SHP77 (cell line): ENCODE data around the gene METTL16.

ENCODE experiments used
- DNase-seq, 2 experiments: peaks; one replicate each; lab custom pipeline; 2025; lab: John Stamatoyannopoulos, UW

Gene METTL16

DNA sequence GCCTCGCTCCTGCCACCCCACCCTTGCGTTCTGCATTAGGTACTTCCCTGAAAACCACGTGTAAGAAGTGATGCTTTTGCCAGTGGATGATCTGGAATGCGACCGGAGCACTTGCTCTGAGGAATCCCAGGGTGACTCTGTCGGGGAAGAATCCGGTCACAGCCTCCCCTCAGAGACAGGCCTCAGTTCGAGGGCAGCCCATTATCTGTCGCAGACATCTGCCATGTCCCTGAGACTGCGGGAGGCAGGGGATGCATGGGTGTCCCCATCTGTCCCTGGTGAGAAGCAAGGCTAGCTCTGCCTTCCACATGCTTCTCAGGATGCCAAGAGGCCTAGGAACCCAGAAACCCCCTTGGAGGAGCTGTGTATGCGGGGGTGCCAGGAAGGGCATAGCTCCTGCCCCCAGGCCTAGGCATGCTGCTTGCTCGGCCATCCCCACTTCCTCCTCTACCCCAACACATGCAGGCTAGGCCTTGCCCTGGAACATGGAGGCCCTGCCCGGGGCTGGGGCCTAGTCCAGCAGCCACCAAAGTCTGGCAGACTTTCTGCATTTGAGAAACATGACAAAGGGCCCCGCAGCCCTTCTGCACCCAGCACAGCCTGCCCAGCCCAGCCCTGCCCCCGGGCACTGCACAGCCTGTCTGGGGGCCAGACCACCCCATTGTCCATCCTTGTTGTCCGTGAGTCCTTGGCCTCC is 131.3 kb downstream of the METTL16 start:
- DNase-seq, result no peak

DNA sequence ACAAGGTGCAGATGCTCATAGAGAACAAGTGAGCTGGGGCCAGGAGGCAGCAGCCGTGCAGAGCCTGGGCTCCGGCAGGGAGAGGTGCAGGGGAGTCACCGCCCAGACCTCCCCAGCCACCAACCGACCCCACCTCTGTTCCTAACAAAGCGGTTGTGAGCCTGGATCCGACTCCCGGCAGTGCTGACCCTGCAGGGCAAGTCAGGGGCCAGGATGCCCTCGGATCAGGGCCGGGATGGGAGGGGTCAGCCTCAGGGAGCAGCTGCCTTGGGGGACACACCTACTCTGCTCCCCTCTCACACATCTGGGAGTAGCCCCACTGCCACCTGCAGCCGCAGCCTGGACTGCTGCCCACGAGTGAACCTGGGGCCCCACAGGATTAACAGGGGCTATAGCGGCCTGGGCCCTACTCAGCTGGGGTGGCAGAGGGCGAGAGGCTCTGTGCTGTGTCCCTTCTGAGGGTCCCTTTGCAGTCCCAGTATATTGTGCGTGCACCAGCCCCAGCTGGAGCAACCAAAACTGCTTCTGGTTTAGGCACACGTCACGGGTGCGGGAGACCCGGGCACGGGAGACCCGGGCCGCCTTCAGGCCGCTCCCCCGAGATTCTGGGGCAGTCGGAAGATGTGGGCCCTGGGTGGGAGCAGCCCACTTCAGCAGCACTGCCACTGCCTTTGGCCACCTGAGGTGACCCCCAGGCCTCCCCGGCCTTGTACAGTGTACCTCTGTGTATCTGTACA is 132.0 kb downstream of the METTL16 start:
- no peak for DNase-seq

DNA sequence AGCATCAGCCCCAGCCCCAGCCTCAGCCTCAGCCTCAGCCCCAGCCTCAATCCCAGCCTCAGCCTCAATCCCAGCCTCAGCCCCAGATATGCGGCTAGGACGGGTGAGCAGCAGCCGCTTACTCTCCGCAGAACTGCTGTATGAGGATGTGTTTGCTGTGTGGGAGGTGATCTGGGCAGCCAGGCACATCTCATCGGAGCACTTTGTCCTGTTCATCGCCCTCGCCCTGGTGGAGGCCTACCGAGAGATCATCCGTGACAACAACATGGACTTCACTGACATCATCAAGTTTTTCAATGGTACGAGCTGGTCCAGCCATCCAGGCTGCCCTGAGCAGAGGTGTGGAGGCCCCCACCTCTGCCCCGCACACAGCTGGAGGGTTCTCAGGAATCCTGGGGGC is 132.8 kb downstream of the METTL16 start:
- no peak for DNase-seq

DNA sequence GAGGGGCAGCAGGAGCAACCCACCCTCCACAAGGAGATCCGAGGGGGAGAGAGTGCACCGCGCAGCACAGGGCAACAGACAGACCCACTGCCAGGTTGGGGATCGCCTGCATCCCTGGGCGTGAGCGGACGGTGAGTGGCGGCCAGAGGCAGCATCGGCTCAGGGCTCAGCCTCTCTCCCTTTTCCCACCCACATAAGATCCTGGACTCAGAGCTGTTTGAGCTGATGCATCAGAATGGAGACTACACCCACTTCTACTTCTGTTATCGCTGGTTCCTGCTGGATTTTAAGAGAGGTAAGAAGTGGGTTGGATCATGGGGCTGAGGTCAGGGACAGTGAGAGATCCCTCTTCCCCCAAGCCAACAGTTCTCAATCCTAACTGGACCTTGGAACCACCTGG is 134.0 kb downstream of the METTL16 start:
- no peak for DNase-seq

DNA sequence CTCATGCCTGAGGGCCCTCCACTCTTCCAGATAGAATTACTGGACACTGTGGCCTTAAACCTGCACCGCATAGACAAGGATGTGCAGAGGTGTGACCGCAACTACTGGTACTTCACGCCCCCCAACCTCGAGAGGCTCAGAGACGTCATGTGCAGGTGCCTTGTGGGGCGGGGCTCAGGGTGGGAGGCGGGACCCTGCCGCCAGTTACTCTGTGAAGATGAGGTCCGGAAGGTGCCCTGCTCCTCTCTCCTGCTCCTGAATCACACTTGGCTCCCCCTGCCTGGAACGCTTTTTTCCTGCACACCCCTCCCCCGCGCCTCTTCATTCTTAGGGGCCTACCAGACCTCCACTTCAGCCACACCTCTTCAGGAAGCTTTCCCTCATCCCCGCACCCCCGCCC is 135.6 kb downstream of the METTL16 start:
- DNase-seq, result no peak

DNA sequence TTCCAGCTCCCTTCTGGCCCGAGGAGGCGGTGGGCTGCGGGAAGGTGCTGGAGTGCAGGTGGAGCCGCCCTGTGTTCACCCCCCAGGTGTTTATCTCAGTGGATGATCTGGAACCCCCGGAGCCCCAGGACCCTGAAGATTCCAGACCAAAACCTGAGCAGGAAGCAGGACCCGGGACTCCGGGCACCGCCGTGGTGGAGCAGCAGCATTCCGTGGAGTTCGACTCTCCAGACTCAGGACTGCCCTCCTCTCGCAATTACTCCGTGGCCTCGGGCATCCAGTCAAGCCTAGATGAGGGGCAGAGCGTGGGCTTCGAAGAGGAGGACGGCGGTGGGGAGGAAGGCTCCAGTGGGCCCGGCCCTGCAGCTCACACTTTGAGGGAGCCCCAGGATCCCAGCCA is 136.3 kb downstream of the METTL16 start:
- DNase-seq, result no peak

DNA sequence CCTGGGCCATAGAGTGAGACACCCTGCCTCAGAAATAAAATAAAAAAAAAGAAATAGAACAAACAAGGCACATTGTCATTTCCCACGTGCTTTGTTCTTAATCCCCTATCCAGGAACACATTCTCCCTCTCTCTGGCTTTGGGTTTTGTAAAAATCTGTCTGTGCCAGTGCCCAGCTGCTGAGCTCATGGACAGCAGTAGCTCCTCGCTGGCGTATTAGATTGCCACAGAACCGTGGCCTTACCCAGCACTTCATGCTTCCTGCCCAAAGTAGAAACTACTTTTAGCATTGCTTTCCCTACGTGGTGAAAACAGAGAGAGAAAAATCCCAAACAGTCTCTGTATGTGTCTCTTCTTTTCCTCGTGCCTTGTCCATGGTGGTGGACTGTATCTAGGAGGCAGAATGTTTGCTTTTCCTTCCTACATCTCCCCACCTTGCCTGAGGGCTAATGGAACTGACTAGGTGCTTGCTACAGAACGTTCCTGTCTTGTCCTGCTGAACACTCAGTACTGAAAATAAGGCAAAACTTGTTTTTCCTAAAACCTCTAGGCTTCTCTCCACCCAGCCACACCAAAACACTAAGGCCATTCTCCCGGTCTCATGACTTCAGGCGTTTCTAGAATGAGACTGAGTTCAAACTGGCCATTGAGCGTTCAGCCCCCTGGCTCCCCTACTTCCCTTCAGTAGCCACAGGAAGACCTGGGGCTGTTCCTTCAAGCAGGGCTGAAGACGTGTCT is 137.0 kb downstream of the METTL16 start:
- no peak for DNase-seq

DNA sequence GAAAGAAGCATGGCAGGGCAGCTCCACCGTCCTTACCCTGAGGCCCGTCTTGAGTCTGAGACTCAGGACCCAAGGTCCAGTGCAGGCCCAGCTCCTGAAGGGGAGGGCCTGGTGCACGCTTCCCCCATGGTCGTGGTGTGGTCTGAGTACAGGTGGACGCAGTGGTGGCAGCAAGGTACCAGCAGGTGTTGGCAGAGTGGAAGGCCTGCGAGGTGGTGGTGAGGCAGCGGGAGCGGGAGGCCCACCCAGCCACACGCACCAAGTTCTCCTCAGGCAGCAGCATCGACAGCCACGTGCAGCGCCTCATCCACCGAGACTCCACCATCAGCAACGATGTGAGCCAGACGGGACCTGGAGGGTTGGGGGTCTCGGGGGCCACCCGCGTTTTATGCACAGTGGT is 138.5 kb downstream of the METTL16 start:
- no peak for DNase-seq

DNA sequence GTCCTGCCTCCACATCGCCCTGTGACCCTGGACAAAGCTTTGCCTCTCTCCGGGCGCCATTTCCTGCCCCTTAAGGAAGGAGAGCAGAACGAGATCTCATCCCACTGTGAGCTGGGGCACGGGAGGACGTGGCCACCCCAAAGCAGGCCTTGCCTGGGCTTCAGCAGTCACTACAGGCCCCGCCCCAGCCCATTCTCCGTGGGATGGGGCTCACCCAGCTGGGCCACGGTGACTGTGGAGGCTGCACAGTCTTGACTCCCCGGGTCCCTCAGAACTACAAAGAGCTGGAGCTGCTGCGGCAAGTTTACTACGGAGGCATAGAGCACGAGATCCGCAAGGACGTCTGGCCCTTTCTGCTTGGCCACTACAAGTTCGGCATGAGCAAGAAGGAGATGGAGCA is 139.0 kb downstream of the METTL16 start:
- no peak for DNase-seq

DNA sequence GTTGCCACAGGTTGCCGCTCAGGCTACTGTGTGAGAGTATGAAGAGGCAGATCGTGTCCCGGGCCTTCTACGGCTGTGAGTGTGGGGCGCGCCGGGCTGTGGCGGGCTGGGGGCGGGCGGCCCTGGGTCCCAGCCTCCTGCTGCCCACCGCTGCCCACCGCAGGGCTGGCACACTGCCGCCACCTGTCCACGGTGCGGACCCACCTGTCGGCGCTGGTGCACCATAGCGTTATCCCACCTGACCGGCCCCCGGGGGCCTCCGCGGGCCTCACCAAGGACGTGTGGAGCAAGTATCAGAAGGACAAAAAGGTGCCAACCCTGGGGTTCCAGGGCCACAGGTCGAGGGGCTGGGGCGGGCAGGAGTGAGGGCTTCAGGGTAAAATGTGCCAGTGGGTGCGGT is 139.5 kb downstream of the METTL16 start:
- DNase-seq, result no peak

DNA sequence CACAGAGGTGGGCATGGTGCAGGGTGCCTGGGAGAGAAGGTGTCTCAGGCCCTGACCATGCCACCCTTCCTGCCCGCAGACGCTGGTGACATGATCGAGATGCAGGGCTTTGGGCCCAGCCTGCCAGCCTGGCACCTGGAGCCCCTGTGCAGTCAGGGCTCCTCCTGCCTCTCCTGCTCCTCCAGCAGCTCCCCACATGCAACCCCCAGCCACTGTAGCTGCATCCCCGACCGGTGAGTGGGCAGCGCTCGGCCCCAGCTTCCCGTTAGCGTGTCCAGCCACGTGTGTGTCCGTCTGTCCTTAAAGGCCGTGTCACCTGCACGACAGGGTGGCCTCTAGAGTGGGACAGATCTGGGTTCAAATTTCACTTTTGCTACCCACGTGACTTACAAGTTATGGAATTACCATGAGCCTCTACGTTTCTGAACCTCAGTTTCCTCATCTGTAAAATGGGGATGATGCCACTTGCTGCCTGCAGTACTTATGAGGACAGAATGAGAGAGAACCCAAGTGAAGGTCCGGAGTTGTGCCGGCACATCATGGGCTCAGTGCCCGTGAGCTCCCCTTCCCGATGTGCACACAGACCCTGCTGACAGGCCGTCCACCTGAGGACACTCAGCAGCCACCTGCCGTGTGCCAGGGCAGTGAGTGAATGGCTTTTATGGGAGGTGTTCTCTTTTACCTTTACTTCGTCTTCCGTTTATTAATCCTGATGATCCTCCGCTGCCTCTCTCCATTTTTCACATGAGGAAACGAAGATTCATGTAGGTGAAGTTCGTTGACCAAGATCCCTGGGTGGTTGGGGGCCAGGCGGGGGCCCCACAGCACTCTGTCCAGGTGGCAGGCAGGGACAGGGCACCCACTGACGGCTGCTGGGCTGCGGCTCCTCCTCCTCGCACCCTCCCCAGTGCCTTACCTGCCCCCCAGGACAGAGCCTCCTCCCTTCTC is 140.2 kb downstream of the METTL16 start:
- DNase-seq, result no peak

DNA sequence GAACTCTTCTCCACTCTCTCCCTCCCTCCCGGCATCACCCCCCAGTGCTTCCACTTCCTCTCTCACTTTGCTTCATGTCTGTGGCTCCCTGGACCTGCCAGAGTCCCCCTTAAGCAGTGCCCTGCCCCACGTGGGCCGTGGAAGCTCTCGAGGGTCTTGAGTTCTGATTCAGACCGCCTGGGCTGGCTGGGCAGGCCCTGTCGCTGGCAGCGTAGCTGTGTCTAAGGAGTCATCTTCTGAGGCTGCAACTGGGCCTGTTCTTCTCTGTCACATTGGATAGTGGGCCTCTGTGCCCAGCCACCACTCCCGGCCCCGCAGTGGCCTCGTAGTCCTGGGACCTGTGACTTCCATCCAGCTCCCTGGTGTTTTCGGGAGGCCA is 141.5 kb downstream of the METTL16 start:
- no peak for DNase-seq

DNA sequence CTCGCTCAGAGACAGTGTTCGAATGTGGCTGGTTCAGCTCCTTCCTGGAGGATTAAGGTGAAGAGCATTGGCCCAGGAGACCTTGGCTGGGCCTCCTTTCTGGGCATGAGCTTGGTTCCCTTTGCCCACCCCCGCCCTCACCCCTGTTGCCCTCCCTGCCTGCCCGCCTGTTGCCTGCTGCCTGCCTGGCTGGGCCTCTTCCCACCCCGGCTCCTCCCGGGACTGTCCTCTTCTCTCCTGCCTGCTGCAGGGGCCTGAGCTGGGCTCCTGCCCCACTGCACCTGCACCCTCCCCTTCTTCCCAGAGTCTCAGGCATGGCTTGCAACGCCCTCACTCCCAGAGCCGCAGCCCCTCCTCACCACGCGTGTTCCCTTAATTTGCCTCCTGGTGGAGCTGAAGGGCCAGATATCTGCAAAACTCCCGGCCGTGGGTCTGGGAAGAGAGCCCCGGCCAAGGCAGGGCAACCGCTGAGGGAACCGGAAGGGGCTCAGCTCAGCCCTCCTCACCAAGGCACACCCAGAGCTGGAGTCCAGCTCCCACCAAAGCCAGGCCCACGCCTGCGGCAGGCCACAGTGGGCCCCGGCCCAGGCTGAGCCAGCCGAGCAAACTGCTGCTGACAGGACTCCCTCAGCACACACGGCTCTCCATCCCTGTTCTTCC is 142.0 kb downstream of the METTL16 start:
- DNase-seq, result no peak

DNA sequence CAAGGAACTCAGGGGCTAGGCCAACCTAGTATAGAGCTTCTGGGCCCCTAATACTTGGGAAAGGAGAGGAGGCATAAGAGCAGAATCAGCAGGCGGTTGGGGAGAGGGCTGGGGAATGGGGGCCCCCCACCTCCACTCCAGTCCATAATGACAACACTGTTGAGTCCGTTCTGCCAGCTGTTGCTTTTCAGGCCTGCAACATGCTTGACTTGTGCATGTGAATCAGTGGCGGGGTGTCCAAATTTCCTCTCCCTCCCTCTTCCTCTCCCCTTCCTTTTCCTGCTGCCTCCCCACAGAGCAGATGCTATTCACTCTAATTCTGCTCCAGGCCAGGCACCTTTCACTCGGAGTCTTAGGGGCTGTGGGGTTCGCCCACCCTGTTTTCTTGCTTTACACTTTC is 142.6 kb downstream of the METTL16 start:
- DNase-seq, result no peak

DNA sequence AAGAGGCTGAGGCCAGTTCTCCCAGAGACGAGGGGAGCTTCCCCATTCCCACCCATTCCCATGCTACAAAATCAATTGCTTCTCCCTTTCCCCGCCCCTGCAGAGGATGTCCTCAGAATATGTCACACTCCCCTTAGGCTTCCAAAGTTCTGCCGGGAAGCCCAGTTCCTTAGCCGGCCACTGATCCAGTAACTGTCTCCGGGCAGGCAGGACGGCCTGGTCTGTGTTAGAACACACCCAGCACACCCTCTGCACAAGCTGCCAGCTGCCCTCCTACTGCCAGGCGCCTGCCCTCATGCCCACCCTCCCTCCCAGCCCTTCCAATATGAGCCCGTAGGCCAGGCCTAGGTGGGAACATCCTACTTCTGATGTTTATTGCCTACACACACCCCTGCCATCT is 143.3 kb downstream of the METTL16 start:
- DNase-seq, result no peak

DNA sequence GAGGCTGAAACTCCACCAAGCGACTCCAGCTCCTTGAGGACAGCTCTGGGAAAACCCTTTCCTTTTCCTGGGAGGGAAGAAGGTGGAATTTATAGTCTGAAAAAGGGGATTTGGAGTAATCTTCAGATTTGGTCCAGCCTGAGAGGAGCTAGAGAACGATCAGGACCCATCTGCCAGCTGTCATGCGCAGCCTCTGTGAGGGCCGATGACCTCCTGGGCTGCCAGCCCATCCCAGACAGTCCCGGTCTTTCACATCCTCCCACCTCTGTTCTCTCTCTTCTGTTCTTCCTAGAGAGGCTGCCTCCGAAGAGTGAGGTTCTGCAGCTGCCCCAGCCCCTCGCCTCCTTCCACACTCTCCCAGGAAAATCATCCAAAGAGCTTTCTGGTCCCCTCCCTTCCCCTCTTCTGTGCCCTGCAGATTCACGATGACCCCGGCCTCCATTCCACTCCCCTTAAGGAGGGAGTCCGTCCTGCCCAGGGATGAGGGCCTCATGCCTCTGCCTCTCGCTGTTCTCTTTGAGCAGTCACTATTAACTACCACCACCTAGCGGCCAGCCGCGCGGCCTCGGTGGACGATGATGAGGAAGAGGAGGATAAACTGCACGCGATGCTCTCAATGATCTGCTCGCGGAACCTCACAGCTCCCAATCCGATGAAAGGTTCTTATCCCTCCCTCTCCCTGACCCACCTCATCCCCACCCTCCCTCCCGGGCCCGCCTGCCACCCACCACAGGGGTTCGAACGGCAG is 144.8 kb downstream of the METTL16 start:
- DNase-seq, result no peak
